Measurements from ENCODE around the gene PLEKHA3. TPM values are rescaled to one million over a fixed set of nuclear protein-coding genes. Genes with fewer than 3 reads are reported as not detected.

PLEKHA3 gene
- total and polyA plus RNA-seq, 2 experiments from 2014 or later: 8.8 to 15.2 TPM

DNA sequence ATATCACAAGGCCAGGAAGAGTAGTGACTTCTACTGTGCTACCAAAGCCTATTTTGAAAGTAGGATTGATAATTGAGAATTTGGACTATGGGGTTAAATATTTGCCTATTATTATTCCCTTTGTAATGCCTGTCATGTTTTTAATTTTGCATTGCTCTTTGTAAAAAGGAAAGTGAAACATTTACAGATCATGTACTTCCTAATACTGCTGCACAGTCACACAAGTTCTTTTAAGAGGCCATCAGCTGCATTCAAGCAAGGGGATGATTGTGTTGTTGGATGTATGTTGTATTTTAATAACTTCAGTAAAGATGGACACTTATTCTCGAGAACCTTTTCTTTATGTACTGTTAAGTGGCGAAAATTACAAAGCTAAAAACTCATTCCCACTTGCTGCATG is 70.1 kb downstream of the PLEKHA3 start:
- DNase-seq (ENCODE audit: low spot score) (no peak), ATAC-seq (no peak)
- no peak overlapping the region for H3K27ac ChIP-seq (ENCODE audit: low read depth)
- no peaks in the 10 kb centered on the region for H3K4me1 Mint-ChIP-seq
- H3K4me2 ChIP-seq: no peak overlapping the region
- TF ChIP-seq EZH2phosphoT487 (IDR thresholded peaks at IDR 0.05; ENCODE audit: unreplicated experiment) (no peak), POLR2AphosphoS5 (IDR thresholded peaks at IDR 0.05; ENCODE audit: low read depth) (no peak), CREB1 (CRISPR knock-in tag; IDR thresholded peaks at IDR 0.05; ENCODE audit: low read depth) (no peak), STAT1 (IDR thresholded peaks at IDR 0.05; ENCODE audit: unreplicated experiment) (no peak), ZNF114 (CRISPR knock-in tag; IDR thresholded peaks at IDR 0.05) (no peak), NANOG (IDR thresholded peaks at IDR 0.05; ENCODE audit: borderline replicate concordance) (no peak), EZH2 (IDR thresholded peaks at IDR 0.05; ENCODE audit: low read depth, unreplicated experiment) (no peak), ZNF331 (CRISPR knock-in tag; IDR thresholded peaks at IDR 0.05; ENCODE audit: low read depth) (no peak), JUNB (IDR thresholded peaks at IDR 0.05; ENCODE audit: unreplicated experiment) (no peak)
- TF ChIP-seq, protein P1, sequence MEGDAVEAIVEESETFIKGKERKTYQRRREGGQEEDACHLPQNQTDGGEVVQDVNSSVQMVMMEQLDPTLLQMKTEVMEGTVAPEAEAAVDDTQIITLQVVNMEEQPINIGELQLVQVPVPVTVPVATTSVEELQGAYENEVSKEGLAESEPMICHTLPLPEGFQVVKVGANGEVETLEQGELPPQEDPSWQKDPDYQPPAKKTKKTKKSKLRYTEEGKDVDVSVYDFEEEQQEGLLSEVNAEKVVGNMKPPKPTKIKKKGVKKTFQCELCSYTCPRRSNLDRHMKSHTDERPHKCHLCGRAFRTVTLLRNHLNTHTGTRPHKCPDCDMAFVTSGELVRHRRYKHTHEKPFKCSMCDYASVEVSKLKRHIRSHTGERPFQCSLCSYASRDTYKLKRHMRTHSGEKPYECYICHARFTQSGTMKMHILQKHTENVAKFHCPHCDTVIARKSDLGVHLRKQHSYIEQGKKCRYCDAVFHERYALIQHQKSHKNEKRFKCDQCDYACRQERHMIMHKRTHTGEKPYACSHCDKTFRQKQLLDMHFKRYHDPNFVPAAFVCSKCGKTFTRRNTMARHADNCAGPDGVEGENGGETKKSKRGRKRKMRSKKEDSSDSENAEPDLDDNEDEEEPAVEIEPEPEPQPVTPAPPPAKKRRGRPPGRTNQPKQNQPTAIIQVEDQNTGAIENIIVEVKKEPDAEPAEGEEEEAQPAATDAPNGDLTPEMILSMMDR (conservative IDR thresholded peaks at IDR 0.05; ENCODE audit: low read depth in 2 of 2): no peak
- TF ChIP-seq, protein P2, sequence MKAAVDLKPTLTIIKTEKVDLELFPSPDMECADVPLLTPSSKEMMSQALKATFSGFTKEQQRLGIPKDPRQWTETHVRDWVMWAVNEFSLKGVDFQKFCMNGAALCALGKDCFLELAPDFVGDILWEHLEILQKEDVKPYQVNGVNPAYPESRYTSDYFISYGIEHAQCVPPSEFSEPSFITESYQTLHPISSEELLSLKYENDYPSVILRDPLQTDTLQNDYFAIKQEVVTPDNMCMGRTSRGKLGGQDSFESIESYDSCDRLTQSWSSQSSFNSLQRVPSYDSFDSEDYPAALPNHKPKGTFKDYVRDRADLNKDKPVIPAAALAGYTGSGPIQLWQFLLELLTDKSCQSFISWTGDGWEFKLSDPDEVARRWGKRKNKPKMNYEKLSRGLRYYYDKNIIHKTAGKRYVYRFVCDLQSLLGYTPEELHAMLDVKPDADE (IDR thresholded peaks at IDR 0.05): no peak
- TF ChIP-seq, protein P3, sequence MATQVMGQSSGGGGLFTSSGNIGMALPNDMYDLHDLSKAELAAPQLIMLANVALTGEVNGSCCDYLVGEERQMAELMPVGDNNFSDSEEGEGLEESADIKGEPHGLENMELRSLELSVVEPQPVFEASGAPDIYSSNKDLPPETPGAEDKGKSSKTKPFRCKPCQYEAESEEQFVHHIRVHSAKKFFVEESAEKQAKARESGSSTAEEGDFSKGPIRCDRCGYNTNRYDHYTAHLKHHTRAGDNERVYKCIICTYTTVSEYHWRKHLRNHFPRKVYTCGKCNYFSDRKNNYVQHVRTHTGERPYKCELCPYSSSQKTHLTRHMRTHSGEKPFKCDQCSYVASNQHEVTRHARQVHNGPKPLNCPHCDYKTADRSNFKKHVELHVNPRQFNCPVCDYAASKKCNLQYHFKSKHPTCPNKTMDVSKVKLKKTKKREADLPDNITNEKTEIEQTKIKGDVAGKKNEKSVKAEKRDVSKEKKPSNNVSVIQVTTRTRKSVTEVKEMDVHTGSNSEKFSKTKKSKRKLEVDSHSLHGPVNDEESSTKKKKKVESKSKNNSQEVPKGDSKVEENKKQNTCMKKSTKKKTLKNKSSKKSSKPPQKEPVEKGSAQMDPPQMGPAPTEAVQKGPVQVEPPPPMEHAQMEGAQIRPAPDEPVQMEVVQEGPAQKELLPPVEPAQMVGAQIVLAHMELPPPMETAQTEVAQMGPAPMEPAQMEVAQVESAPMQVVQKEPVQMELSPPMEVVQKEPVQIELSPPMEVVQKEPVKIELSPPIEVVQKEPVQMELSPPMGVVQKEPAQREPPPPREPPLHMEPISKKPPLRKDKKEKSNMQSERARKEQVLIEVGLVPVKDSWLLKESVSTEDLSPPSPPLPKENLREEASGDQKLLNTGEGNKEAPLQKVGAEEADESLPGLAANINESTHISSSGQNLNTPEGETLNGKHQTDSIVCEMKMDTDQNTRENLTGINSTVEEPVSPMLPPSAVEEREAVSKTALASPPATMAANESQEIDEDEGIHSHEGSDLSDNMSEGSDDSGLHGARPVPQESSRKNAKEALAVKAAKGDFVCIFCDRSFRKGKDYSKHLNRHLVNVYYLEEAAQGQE (IDR thresholded peaks at IDR 0.05; ENCODE audit: unreplicated experiment): no peak
- TF ChIP-seq, protein P4, sequence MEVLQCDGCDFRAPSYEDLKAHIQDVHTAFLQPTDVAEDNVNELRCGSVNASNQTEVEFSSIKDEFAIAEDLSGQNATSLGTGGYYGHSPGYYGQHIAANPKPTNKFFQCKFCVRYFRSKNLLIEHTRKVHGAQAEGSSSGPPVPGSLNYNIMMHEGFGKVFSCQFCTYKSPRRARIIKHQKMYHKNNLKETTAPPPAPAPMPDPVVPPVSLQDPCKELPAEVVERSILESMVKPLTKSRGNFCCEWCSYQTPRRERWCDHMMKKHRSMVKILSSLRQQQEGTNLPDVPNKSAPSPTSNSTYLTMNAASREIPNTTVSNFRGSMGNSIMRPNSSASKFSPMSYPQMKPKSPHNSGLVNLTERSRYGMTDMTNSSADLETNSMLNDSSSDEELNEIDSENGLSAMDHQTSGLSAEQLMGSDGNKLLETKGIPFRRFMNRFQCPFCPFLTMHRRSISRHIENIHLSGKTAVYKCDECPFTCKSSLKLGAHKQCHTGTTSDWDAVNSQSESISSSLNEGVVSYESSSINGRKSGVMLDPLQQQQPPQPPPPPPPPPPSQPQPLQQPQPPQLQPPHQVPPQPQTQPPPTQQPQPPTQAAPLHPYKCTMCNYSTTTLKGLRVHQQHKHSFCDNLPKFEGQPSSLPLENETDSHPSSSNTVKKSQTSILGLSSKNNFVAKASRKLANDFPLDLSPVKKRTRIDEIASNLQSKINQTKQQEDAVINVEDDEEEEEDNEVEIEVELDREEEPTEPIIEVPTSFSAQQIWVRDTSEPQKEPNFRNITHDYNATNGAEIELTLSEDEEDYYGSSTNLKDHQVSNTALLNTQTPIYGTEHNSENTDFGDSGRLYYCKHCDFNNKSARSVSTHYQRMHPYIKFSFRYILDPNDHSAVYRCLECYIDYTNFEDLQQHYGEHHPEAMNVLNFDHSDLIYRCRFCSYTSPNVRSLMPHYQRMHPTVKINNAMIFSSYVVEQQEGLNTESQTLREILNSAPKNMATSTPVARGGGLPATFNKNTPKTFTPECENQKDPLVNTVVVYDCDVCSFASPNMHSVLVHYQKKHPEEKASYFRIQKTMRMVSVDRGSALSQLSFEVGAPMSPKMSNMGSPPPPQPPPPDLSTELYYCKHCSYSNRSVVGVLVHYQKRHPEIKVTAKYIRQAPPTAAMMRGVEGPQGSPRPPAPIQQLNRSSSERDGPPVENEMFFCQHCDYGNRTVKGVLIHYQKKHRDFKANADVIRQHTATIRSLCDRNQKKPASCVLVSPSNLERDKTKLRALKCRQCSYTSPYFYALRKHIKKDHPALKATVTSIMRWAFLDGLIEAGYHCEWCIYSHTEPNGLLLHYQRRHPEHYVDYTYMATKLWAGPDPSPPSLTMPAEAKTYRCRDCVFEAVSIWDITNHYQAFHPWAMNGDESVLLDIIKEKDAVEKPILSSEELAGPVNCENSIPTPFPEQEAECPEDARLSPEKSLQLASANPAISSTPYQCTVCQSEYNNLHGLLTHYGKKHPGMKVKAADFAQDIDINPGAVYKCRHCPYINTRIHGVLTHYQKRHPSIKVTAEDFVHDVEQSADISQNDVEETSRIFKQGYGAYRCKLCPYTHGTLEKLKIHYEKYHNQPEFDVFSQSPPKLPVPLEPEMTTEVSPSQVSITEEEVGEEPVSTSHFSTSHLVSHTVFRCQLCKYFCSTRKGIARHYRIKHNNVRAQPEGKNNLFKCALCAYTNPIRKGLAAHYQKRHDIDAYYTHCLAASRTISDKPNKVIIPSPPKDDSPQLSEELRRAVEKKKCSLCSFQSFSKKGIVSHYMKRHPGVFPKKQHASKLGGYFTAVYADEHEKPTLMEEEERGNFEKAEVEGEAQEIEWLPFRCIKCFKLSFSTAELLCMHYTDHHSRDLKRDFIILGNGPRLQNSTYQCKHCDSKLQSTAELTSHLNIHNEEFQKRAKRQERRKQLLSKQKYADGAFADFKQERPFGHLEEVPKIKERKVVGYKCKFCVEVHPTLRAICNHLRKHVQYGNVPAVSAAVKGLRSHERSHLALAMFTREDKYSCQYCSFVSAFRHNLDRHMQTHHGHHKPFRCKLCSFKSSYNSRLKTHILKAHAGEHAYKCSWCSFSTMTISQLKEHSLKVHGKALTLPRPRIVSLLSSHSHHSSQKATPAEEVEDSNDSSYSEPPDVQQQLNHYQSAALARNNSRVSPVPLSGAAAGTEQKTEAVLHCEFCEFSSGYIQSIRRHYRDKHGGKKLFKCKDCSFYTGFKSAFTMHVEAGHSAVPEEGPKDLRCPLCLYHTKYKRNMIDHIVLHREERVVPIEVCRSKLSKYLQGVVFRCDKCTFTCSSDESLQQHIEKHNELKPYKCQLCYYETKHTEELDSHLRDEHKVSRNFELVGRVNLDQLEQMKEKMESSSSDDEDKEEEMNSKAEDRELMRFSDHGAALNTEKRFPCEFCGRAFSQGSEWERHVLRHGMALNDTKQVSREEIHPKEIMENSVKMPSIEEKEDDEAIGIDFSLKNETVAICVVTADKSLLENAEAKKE (CRISPR knock-in tag; IDR thresholded peaks at IDR 0.05): no peak
- no peaks in the 10 kb centered on the region for H3K9me3 Mint-ChIP-seq
- H3K79me2 ChIP-seq (replicated peaks; ENCODE audit: insufficient read depth): no peaks in the 10 kb centered on the region
- no peaks in the 10 kb centered on the region for H3K4me1 ChIP-seq (ENCODE audit: insufficient read depth)
- peaks cover 10% of the 10 kb centered on the region; the same call in 2 of the 3 replicates for H3K36me3 Mint-ChIP-seq (ENCODE audit: low read depth)
- no peak overlapping the region for H2AFZ ChIP-seq
- no peaks in the 10 kb centered on the region for H3F3A ChIP-seq (replicated peaks; ENCODE audit: low read depth)
- peaks cover 3% of the 10 kb centered on the region; the same call in 1 of the 2 replicates for H4K20me1 ChIP-seq (replicated peaks; ENCODE audit: insufficient read depth)
- H3K27ac Mint-ChIP-seq: no peak overlapping the region
- no peaks in the 10 kb centered on the region; the same call in 1 of the 2 replicates for H3K36me3 ChIP-seq (ENCODE audit: insufficient read depth)
- H3K27me3 ChIP-seq (ENCODE audit: insufficient read depth): no peaks in the 10 kb centered on the region
- H3K4me3 Mint-ChIP-seq: no peak overlapping the region
- no peaks in the 10 kb centered on the region for H3K27me3 Mint-ChIP-seq (ENCODE audit: insufficient read depth, low read depth, poor library complexity)
- H3K4me3 ChIP-seq: no peak overlapping the region
- 0 out of 2 replicates have a peak, but pooled peaks cover 5% of the 10 kb centered on the region for H3K9me2 ChIP-seq (ENCODE audit: insufficient read depth)

Measured in GM23338 (cell line).